ENCODE data around the gene ICAM2. TPM values are rescaled to one million over a fixed set of nuclear protein-coding genes. Genes with fewer than 3 reads are reported as not detected.

ICAM2 gene
- total RNA-seq, 4 donors from 2014 or later: 7.2 to 71.1 (median 36.7) TPM

GRCh38 chr17:64055183-64056142 is 35.0 kb upstream of the ICAM2 start:
- Histone ChIP-seq H3K27ac (no peak overlapping the region), H3K27me3 (no peaks in the 10 kb centered on the region), H3K9me3 (no peaks in the 10 kb centered on the region), H3K4me3 (no peak overlapping the region), H3K36me3 (peaks cover 0 to 100% of the 10 kb centered on the region in 2 donors), H3K4me1 (no peaks in the 10 kb centered on the region)
- TF ChIP-seq POLR2AphosphoS5 (IDR thresholded peaks at IDR 0.05): no peak
- TF ChIP-seq POLR2A (IDR thresholded peaks at IDR 0.05): no peak
- TF ChIP-seq CTCF (IDR thresholded peaks at IDR 0.05): no peak
- no peak for TF ChIP-seq EP300 (IDR thresholded peaks at IDR 0.05)
- 86 to 88% methylated on average over 4 to 15 of the region's 22 CpGs for WGBS, 2 donors (ENCODE audit: low coverage in 1 of 2)
- ATAC-seq: no peak

DNA sequence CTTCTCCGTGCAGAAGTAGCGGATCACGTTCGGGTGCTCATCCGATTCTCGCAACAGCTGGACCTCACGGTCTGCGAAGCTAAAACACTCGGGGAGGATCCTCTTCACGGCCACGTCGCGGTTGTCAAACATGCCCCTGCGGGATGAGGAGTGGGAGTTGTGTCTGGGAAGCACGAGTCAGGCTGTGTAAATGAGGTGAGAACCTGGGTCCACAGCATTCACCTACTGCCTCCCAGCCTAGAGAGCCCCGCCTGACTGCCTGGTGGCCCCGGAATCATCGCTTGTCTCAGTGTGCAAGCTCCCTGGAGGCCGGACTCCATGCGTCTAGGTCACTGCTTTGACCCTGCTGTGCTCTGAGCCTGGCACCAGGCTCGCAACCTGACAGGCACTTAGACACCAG is 33.9 kb upstream of the ICAM2 start:
- Histone ChIP-seq H3K27me3 (no peaks in the 10 kb centered on the region), H3K4me3 (no peak overlapping the region), H3K9me3 (no peaks in the 10 kb centered on the region), H3K36me3 (peaks cover 0 to 100% of the 10 kb centered on the region in 2 donors), H3K4me1 (no peaks in the 10 kb centered on the region), H3K27ac (no peak overlapping the region)
- 90% methylated on average over 13 of the region's 21 CpGs; no CpG with 5 or more reads in 1 of the 2 donors for WGBS, 2 donors (ENCODE audit: low coverage in 1 of 2)
- TF ChIP-seq POLR2AphosphoS5 (IDR thresholded peaks at IDR 0.05) (no peak), EP300 (IDR thresholded peaks at IDR 0.05) (no peak), CTCF (IDR thresholded peaks at IDR 0.05) (no peak), POLR2A (IDR thresholded peaks at IDR 0.05) (no peak)
- ATAC-seq: no peak

GRCh38 chr17:64053101-64053500 is 32.7 kb upstream of the ICAM2 start:
- Histone ChIP-seq H3K9me3 (no peaks in the 10 kb centered on the region), H3K36me3 (peaks cover 0 to 100% of the 10 kb centered on the region in 2 donors), H3K4me3 (no peak overlapping the region), H3K27ac (no peak overlapping the region), H3K4me1 (no peaks in the 10 kb centered on the region), H3K27me3 (no peaks in the 10 kb centered on the region)
- WGBS, 2 donors (ENCODE audit: low coverage in 1 of 2): 94 to 100% methylated on average over 1 to 2 of the region's 10 CpGs
- ATAC-seq: no peak
- TF ChIP-seq POLR2A (IDR thresholded peaks at IDR 0.05): no peak
- TF ChIP-seq CTCF (IDR thresholded peaks at IDR 0.05): no peak
- no peak for TF ChIP-seq POLR2AphosphoS5 (IDR thresholded peaks at IDR 0.05)
- TF ChIP-seq EP300 (IDR thresholded peaks at IDR 0.05): no peak

DNA sequence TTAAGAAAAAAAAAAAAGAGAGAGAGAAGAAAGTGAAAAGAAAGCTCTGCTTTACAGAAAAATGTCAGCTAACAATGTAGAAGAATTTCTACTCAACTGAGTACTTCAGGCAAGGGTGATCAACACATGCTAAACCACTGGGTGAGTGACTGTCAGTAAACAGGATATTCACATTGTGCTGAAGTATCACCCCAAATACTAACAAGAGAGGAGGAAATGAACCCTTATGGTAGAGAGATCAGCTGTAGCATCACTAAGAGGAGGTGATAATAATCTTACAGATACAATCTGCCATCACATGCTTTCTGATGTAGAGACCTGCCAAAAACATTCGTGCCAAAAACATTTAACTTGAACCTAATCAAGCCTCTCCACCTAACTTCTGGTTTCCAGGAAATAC is 30.7 kb upstream of the ICAM2 start:
- H3K4me1 ChIP-seq: no peaks in the 10 kb centered on the region
- no peak overlapping the region for H3K4me3 ChIP-seq
- no peak overlapping the region for H3K27ac ChIP-seq
- H3K36me3 ChIP-seq: peaks cover 0 to 100% of the 10 kb centered on the region in 2 donors
- no peaks in the 10 kb centered on the region for H3K9me3 ChIP-seq
- no peak for TF ChIP-seq POLR2A (IDR thresholded peaks at IDR 0.05)
- no peak for TF ChIP-seq CTCF (IDR thresholded peaks at IDR 0.05)
- no peak for TF ChIP-seq EP300 (IDR thresholded peaks at IDR 0.05)
- no peak for TF ChIP-seq POLR2AphosphoS5 (IDR thresholded peaks at IDR 0.05)
- H3K27me3 ChIP-seq: no peaks in the 10 kb centered on the region
- ATAC-seq: no peak
- WGBS, 2 donors (ENCODE audit: low coverage in 1 of 2): 47 to 50% methylated on average over 1 of the region's 1 CpG

- no peaks in the 10 kb centered on the region for H3K4me1 ChIP-seq
These were observed 28.4 kb upstream of the ICAM2 start for GRCh38 chr17:64048805-64049204.

More at GRCh38 chr17:64048805-64049204, 28.4 kb upstream of the ICAM2 start:
- Histone ChIP-seq H3K9me3 (no peaks in the 10 kb centered on the region), H3K36me3 (peaks cover 0 to 100% of the 10 kb centered on the region in 2 donors), H3K27me3 (no peaks in the 10 kb centered on the region), H3K27ac (no peak overlapping the region), H3K4me3 (no peak overlapping the region)
- no peak for TF ChIP-seq POLR2A (IDR thresholded peaks at IDR 0.05)
- no peak for TF ChIP-seq POLR2AphosphoS5 (IDR thresholded peaks at IDR 0.05)
- no peak for TF ChIP-seq CTCF (IDR thresholded peaks at IDR 0.05)
- no peak for TF ChIP-seq EP300 (IDR thresholded peaks at IDR 0.05)
- no peak for ATAC-seq
- 90 to 100% methylated on average over 1 to 2 of the region's 9 CpGs for WGBS, 2 donors (ENCODE audit: low coverage in 1 of 2)

Data from gastroesophageal sphincter (tissue), 4 donors.